GF-D8 (cell line): ENCODE results near the gene CCL19.
"Not testable (repeated sequence)": the region's sequence is repeated elsewhere in the genome, so short reads cannot be mapped to it uniquely, and the experiment has no call there.

ENCODE experiments used
- DNase-seq: peaks from one replicate; lab custom pipeline; 2025; lab: John Stamatoyannopoulos, UW

CCL19 gene

DNA sequence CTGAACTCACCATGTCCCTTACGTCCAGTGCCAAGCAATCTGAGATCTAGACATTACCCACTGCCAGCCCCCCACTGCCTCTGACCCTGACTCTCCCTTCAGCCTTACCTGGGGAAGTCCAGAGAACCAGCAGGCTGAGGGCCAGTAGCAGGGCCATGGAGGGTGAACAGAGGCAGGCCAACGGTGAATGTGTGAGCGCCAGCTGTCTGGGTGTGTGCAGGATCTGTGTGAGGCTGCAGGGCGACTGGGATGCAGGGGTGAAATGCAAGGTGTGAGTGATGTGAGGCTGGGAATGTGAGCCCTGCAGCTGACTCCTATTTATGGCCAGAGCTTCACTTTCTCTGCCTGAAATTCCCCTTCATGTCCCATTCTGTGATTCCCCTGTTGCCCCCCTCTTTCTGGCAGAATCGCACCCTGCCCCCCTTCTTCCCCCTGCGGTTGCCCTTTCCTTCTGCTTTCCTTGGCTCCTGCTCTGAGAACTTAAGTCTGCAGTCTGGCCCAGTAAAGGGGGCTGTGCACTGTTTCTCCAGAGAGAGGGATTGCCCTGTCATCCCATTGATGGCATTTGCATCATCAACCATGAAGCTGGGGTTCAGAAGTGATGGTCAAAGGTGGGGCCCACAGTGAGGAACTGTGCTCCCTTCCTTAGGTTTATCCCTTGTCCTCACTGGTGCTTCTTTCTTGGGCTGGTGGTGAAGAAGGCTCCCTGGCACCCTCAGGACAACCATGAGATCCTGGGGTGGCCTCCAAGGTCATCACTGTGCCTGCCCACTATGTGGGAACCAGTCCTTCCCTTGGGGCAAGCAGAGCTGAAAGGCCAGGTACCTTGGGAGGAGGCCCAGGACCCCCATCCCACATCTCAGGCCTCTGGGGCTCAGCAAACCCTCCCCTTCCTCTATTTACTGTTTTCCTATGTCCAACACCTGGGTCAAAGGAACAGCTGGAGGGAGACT is at the start of gene CCL19:
CCL19 (minus strand) TSS at position 294 of the 953 bp plus-strand sequence; CDS start at position 157, 137 bp downstream.
- DNase-seq = no peak

GRCh38 chr9:34740176-34740575 is 49.1 kb upstream of the CCL19 start:
- not testable (repeated sequence) for DNase-seq

GRCh38 chr9:34737677-34738260 is 46.7 kb upstream of the CCL19 start:
- DNase-seq = no peak

DNA sequence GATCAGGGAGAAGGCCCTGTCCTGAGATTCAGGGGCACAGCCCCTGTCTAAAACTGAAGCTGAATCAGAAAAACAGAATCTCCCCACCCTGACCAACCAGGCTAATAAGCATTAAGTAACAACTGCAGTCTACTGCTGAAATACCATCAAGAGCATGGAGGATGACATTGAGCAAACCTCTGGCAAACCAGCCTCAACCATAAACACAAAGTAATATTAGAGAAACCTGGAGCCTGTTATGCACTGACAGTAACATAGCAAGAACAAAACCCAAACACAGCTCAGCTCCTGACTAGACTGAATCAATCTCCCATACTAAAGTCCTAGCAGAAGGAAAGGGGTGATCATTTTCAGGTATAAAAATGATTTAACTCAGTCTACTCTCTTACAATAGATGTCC is 43.6 kb upstream of the CCL19 start:
- DNase-seq = no peak

DNA sequence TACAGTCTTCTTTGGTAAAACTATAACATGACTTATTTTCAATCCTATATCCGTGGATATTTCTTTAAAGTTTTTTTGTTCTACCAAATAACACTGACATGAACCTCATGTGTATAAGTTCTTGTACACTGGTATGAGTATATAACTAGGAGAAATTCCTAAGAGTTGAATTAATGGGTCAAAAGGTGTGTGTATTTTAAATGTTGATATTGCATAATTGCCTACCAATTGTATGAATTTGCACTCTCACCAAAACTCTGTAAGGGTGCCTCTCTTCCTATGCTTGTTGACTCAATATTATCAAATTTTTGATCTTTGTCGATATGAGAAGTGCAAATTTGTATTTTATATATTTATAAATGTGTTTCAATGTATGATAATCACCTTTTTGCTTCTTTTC is 41.8 kb upstream of the CCL19 start:
- DNase-seq = no peak

- DNase-seq = no peak
These were observed 41.4 kb upstream of the CCL19 start for GRCh38 chr9:34732478-34732877.

DNA sequence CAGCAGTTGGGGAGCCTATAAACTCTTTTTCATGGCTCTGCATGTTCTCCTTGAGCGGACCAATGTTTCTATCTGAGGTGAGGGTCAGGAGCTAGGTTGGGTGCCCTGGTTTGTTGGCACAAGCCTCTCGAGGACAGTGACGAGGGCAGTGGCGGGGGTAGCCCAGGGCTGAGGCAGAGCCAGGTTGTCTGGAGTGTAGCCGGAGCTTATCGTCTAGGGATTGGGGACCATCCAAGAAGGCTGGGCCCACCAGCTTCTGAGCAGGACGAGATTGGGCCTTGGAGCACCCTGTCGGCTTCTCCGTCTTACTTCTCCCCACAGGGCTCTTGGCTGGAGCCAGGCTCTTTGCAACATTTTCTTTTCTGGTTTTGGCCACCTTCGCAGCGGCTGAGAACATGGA is 32.1 kb upstream of the CCL19 start:
- no peak for DNase-seq

GRCh38 chr9:34719769-34720025 is 28.6 kb upstream of the CCL19 start:
- DNase-seq = not testable (repeated sequence)

GRCh38 chr9:34719021-34719768 is 28.1 kb upstream of the CCL19 start:
- DNase-seq = no peak

GRCh38 chr9:34717996-34718614 is 27.0 kb upstream of the CCL19 start:
- no peak for DNase-seq

GRCh38 chr9:34716711-34717110 is 25.6 kb upstream of the CCL19 start:
- DNase-seq = no peak

- DNase-seq = no peak
These were observed 24.7 kb upstream of the CCL19 start for GRCh38 chr9:34715639-34716215.

- no peak for DNase-seq
These were observed 22.9 kb upstream of the CCL19 start for GRCh38 chr9:34714007-34714406.

DNA sequence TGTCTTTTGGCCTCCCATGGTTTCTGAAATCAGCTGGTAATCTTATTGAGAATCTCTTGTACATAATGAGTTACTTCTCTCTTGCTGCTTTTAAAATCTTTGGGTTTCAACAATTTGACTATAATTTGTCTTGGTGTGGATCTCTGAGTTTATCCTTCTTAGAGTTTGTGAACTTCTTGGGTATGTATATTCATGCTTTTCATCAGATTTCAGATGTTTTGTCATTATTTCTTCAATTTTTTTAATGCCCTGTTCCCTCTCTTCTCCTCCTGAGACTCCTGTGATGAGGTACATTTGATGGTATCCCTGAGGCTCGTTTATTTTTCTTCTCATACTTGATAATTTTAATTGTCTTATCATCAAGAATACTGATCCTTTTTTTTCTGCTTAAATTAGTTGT is 21.1 kb upstream of the CCL19 start:
- no peak for DNase-seq

DNA sequence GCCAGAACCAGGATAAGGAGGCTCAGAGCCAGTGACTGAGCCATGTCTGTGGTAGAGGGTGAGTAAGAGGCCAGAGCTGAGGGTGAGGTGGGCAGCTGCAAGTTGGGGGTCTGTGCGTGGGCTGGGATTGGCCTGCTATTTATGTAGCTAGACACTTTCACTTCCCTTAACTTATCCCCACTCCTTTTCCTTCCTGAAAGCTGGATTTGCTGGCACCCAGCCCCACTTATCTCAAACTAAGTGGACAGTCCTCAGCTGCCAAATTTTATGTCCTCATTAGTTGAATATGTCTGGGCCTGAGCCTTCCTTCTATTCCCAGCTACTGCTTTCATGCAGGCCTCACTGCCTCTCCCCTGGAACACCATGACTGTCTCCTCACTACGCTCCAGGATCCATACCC is 18.9 kb upstream of the CCL19 start, which contains the start of gene CCL21:
CCL21 (minus strand) TSS at position 114 of the 400 bp plus-strand sequence; CDS start at position 44, 70 bp downstream.
- no peak for DNase-seq

GRCh38 chr9:34709196-34709978 is 18.3 kb upstream of the CCL19 start:
- DNase-seq = no peak

- DNase-seq = no peak
These were observed 16.1 kb upstream of the CCL19 start for GRCh38 chr9:34707130-34707529.

DNA sequence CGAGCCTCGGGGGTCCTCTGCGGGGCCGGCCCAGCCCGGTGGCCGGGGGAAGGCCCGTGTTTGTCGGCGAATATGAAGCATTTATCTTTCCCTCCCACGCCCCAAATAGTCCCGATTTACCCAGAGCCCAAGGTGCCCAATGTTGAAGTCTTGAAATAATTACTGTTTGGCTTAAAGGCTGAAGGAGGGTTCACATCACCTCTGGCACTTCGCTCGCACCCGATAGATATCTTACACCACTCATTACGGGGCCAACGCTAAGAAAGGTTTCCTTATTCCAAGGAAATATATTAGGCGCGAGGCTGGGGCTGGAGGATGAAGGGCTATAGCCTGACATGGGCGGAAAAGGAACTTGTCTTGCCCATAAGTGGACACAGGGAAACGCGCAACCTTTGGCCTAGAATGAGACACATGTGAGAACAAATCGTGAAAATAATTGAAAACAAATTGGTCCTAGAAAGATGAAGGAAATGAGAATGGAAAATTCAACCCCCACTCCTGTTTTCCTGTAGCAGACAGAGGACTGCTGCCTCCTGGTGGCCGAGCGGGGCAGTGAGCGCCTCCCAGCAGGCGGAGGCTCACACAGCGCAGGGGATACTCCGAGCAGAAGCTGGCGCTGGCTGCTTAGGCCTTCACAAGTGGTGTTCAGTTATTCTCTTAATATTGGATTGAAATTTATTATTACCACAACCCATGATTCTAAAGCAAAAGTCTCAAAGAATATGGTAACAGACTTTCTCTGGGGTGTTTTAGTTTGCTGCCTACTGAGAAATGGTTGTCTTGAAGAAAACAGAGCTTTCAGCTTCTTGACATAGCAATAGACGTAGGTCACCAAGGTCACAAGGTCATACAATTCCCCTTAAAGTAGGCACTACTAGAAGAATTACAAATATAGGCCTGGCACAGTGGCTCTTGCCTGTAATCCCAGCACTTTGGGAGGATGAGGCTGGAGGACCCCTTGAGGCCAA is 11.0 kb upstream of the CCL19 start:
- DNase-seq = peak; percentile 36

DNA sequence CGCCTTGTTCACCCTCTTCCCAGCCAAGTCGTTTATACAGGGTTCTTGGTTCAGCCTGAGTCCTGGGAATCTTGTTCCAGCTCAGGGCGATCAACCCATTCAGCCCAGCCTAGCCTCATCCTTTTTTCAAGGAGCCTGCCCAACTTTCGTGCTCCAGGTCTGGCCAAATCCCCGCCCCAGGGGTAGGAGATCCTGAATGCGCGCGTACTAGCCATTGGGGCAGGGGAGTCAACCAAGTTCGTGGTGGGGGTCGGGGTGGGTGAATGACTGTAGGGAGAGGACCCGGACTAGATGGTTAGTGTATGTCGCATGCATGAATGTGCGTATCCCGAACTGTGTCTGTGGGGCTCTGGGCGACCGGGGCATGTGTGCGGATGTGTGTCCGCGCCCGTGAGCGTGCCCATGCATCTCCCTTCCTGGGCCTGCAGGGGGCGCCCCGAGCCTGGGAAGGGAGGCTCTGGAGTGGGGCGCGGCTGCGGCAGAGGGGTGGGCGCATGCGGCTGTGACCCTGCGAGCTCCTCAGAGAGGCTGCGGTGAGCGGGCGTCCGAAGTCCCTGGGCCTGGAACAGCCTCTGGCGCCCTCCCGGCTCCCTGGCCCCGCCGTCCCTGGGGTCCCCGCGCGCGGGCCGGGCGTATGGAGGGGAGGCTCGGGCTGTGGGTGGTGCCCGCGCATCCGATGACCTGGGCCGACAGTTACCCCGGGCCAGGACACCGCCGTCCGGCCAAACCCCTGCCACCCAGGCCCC is 10.1 kb upstream of the CCL19 start:
- DNase-seq = no peak
